ENCODE measurements around the gene POU3F1. TPM values are rescaled to one million over a fixed set of nuclear protein-coding genes. Genes with fewer than 3 reads are reported as not detected.

The POU3F1 gene
- total RNA-seq, 1 experiment from 2014 or later: not detected

DNA sequence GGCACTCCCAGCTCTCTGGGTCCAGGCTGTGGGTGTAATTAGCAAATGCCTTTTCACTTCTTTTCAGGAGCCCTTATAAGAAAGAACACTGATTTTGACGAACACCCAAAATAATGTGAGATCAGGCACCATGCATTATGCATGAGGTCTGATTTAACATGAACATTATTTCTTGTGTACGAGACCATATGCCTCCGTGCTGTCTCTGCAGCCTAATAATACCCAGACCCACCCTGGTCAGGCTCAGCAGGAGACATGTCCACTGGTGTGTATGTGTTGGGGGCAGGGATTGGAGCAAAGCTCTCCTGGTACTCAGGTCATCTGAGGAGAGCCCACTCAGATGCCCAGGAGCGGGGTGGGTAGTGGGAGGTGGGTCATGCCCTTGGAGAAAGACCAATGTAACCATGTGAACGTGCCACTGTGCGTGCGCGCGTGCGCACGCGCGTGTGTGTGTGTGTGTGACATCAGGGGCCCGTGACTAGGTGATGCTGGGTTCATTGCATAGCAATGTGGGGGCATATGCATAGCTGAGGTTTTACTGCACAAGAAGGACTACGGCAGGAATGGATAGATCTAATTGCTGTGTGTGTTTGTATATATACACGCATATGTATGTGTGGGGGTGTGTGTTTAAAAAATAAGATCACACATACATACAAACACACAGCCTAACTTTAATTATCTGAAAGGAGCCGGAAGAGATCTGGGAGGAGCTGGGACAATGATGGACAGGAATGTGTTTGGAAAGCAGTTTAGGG lies 7.1 kb downstream of the POU3F1 start:
- intact Hi-C loops (cut with micrococcal nuclease): loop anchor here (10.0 kb wide), 1 partner anchor 95 kb away; no protein-coding TSS in a partner anchor
- Histone ChIP-seq H3K4me2 (ENCODE audit: low read length) (peak overlapping the region; percentile 8; the same call in 1 of the 2 replicates), H3K9me2 (replicated peaks; ENCODE audit: low read length) (no peaks in the 10 kb centered on the region), H3F3A (ENCODE audit: low read length, unreplicated experiment) (no peaks in the 10 kb centered on the region), H4K20me1 (ENCODE audit: low read length) (no peaks in the 10 kb centered on the region), H3K4me1 (ENCODE audit: insufficient read depth, low read length) (peaks cover 4% of the 10 kb centered on the region; the same call in 1 of the 2 replicates), H3K27me3 (ENCODE audit: low read length) (peaks cover 13% of the 10 kb centered on the region; the same call in 1 of the 2 replicates), H3K27ac (ENCODE audit: low read length) (no peak overlapping the region), H3K9ac (ENCODE audit: low read length) (no peak overlapping the region), H3K9me3 (ENCODE audit: low read length) (no peaks in the 10 kb centered on the region), H3K79me2 (ENCODE audit: low read length) (no peaks in the 10 kb centered on the region), H3K36me3 (ENCODE audit: low read depth, low read length) (no peaks in the 10 kb centered on the region), H3K4me3 (ENCODE audit: low read length) (no peak overlapping the region), H2AFZ (ENCODE audit: low read length) (no peak overlapping the region)
- POLR2A ChIA-PET (ENCODE audit: unreplicated experiment): no interaction called here
- DNase-seq: no peak
- TF ChIP-seq, protein P1, sequence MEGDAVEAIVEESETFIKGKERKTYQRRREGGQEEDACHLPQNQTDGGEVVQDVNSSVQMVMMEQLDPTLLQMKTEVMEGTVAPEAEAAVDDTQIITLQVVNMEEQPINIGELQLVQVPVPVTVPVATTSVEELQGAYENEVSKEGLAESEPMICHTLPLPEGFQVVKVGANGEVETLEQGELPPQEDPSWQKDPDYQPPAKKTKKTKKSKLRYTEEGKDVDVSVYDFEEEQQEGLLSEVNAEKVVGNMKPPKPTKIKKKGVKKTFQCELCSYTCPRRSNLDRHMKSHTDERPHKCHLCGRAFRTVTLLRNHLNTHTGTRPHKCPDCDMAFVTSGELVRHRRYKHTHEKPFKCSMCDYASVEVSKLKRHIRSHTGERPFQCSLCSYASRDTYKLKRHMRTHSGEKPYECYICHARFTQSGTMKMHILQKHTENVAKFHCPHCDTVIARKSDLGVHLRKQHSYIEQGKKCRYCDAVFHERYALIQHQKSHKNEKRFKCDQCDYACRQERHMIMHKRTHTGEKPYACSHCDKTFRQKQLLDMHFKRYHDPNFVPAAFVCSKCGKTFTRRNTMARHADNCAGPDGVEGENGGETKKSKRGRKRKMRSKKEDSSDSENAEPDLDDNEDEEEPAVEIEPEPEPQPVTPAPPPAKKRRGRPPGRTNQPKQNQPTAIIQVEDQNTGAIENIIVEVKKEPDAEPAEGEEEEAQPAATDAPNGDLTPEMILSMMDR (conservative IDR thresholded peaks at IDR 0.05; ENCODE audit: low read depth, low read length): no peak
- TF ChIP-seq EZH2 (IDR thresholded peaks at IDR 0.05; ENCODE audit: low read length, unreplicated experiment) (no peak), EZH2phosphoT487 (IDR thresholded peaks at IDR 0.05; ENCODE audit: borderline replicate concordance, low read length) (no peak)
- CTCF ChIA-PET: interaction anchor here (0.6 kb wide), 1 partner anchor 18 kb away, joined by 4 read pairs; no protein-coding TSS in a partner anchor
- no peak; the same call in 1 of the 2 replicates for ATAC-seq
- no TSS peak for BruUV-seq (replicated peaks)

DNA sequence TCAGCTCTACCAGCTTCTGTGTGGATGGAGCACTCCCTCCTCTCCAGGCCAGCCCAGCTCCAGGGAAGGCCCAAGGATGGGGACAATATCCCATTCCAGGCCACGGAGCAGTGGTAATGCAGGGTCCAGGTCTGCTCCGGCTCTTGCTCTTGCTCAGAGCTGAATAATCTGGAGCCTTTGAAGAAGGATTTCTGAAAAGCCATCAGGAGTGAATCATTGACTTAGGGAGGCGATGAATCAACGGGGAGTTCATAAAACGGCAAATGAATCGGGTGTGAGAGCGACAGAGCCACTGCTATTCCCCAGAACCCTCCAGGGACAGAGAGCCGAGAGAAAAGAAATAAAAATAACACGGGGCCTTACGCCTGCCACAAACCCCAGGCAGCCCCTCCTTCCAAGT lies 7.7 kb downstream of the POU3F1 start:
- H3K27me3 ChIP-seq (ENCODE audit: low read length): peaks cover 7% of the 10 kb centered on the region; the same call in 1 of the 2 replicates
- ChIA-PET POLR2A (ENCODE audit: unreplicated experiment) (no interaction called here), CTCF (interaction anchor here (0.6 kb wide), 1 partner anchor 9 kb away, joined by 4 read pairs; no protein-coding TSS in a partner anchor)
- H3K9me3 ChIP-seq (ENCODE audit: low read length): no peaks in the 10 kb centered on the region
- H3K4me2 ChIP-seq (ENCODE audit: low read length): peak overlapping the region; percentile 8; the same call in 1 of the 2 replicates
- H3K9me2 ChIP-seq (replicated peaks; ENCODE audit: low read length): no peaks in the 10 kb centered on the region
- peak; percentile 62 for DNase-seq
- TF ChIP-seq EZH2phosphoT487 (IDR thresholded peaks at IDR 0.05; ENCODE audit: borderline replicate concordance, low read length): no peak
- TF ChIP-seq, protein P1 (conservative IDR thresholded peaks at IDR 0.05; ENCODE audit: low read depth, low read length): no peak
- TF ChIP-seq EZH2 (IDR thresholded peaks at IDR 0.05; ENCODE audit: low read length, unreplicated experiment): no peak
- H3K9ac ChIP-seq (ENCODE audit: low read length): no peak overlapping the region
- H3K79me2 ChIP-seq (ENCODE audit: low read length): no peaks in the 10 kb centered on the region
- H2AFZ ChIP-seq (ENCODE audit: low read length): no peak overlapping the region
- H3K36me3 ChIP-seq (ENCODE audit: low read depth, low read length): no peaks in the 10 kb centered on the region
- H3K4me3 ChIP-seq (ENCODE audit: low read length): no peak overlapping the region
- intact Hi-C loops (cut with micrococcal nuclease): loop anchor here (10.0 kb wide), 1 partner anchor 96 kb away; no protein-coding TSS in a partner anchor
- no peak overlapping the region for H3K27ac ChIP-seq (ENCODE audit: low read length)
- BruUV-seq (replicated peaks): no TSS peak
- no peaks in the 10 kb centered on the region for H4K20me1 ChIP-seq (ENCODE audit: low read length)
- peak; percentile 67 for ATAC-seq
- H3F3A ChIP-seq (ENCODE audit: low read length, unreplicated experiment): no peaks in the 10 kb centered on the region
- peaks cover 4% of the 10 kb centered on the region; the same call in 1 of the 2 replicates for H3K4me1 ChIP-seq (ENCODE audit: insufficient read depth, low read length)
